SU-DHL-6 (cell line): ENCODE results near the gene WFDC1.

Experiments
- H2AFZ ChIP-seq: fragments of 200-600 bp; sonication (generic); 2 replicates; pipeline ENCODE4 v1.6.1; 2014; ENCODE audit warnings: low read depth, mild to moderate bottlenecking, moderate library complexity, mixed read lengths, antibody characterized with exemption, low read length; ENCODE audit not compliant: severe bottlenecking
- H3F3A ChIP-seq: fragments of 200-600 bp; shearing (Covaris generic); 2 replicates; pipeline ENCODE4 v1.6.0; 2016; ENCODE audit warnings: antibody characterized with exemption, mild to moderate bottlenecking; ENCODE audit not compliant: insufficient read depth
- H3K27ac ChIP-seq: fragments of 200-600 bp; sonication (generic); 2 replicates; pipeline ENCODE4 v1.5.1; 2016; ENCODE audit warnings: low read depth, mild to moderate bottlenecking, low read length, moderate library complexity, mixed read lengths
- H3K27me3 ChIP-seq: fragments of 200-600 bp; sonication (generic), shearing (Covaris generic); 2 replicates; pipeline ENCODE4 v1.6.0; 2014; ENCODE audit warnings: mild to moderate bottlenecking, low read length
- H3K36me3 ChIP-seq: fragments of 200-600 bp; sonication (generic); 2 replicates; pipeline ENCODE4 v1.6.1; 2014; ENCODE audit warnings: mild to moderate bottlenecking, low read length, mixed read lengths
- H3K4me2 ChIP-seq: fragments of 300-600, 200-600 bp; shearing (Covaris generic), sonication (generic); 2 replicates; pipeline ENCODE4 v1.6.0; 2014; ENCODE audit warnings: low read length, low read depth, mild to moderate bottlenecking; ENCODE audit not compliant: poor library complexity, severe bottlenecking
- H3K4me3 ChIP-seq: fragments of 200-600 bp; sonication (generic); 2 replicates; pipeline ENCODE4 v1.5.1; 2014; ENCODE audit warnings: antibody characterized with exemption, low read length, mild to moderate bottlenecking, mixed read lengths; ENCODE audit not compliant: insufficient read depth, poor library complexity, severe bottlenecking
- H3K79me2 ChIP-seq: fragments of 200-600 bp; sonication (generic); 2 replicates; pipeline ENCODE4 v1.6.1; 2014; ENCODE audit warnings: mild to moderate bottlenecking, low read length, moderate library complexity; ENCODE audit not compliant: insufficient read depth
- H3K9ac ChIP-seq: fragments of 200-600 bp; sonication (generic); 2 replicates; pipeline ENCODE4 v1.7.0; 2014; ENCODE audit warnings: mild to moderate bottlenecking, low read length
- H3K9me2 ChIP-seq: fragments of 200-600 bp; sonication (generic); replicated peaks from 2 replicates; pipeline ENCODE4 v1.6.1; 2014; ENCODE audit warnings: low read length; ENCODE audit not compliant: insufficient read depth
- H3K9me3 ChIP-seq: fragments of 200-600 bp; sonication (generic); 2 replicates; pipeline ENCODE4 v1.6.1; 2014; ENCODE audit warnings: low read length, mixed read lengths; ENCODE audit not compliant: insufficient read depth
- H4K20me1 ChIP-seq: fragments of 200-600 bp; sonication (generic); 2 replicates; pipeline ENCODE4 v1.6.1; 2014; ENCODE audit warnings: low read depth, mild to moderate bottlenecking, antibody characterized with exemption, low read length, moderate library complexity, mixed read lengths
- CTCF ChIP-seq: fragments of 200-600 bp; sonication (generic); IDR thresholded peaks from one replicate; pipeline ENCODE4 v1.5.1; 2017; ENCODE audit warnings: antibody characterized with exemption, mild to moderate bottlenecking, low read length, moderate library complexity; ENCODE audit not compliant: insufficient read depth, poor library complexity, severe bottlenecking
- EZH2phosphoT487 ChIP-seq: fragments of 200-600 bp; sonication (generic), shearing (Covaris generic); conservative IDR thresholded peaks from 2 replicates; pipeline ENCODE4 v1.6.1; 2018; ENCODE audit warnings: mild to moderate bottlenecking, antibody characterized with exemption, low read length, moderate library complexity, mixed read lengths

WFDC1 gene

DNA sequence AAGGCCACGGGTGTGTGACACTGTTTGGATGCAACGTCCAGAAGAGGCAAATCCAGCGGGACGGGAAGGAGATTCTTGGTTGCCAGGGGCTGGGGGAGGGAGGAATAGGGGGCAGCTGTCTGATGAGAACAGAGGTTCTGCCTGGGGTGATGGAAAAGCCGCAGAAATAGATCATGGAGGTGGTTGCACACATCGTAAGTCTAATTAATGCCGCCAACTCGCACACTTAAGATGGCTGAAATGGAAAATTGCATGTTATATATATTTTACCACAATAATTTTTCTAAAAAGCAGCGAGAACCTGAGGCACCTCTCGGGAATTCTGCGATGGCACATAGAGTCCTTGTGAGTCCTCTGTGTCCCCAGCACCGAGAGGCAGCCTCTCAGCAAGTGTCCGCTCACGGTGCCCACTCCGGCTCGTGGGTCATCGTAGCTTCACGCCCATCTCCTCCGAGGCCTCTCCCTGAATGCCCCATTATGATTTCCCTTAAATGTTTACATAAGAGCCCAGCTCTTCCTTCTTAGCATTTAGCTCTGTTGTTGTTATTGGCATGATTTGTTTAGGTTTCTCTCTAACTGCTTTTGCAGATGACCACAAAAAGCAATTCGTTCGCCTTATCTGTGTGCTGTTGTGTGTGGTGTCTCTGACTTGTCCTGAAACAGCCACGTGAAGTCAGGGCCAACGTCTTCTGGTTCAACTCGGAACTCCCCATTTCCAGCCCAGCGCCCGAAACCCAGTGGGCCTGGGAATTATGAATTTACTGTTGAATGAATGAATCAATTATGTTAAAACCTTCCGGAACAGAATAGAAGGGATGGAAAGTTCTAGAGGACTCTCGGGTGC is 7.7 kb downstream of the WFDC1 start:
- H2AFZ ChIP-seq = no peak overlapping the region
- H3K27me3 ChIP-seq = no peaks in the 10 kb centered on the region
- H3F3A ChIP-seq = no peaks in the 10 kb centered on the region
- no peak overlapping the region for H3K9ac ChIP-seq
- H3K79me2 ChIP-seq = no peaks in the 10 kb centered on the region
- no peak overlapping the region for H3K27ac ChIP-seq
- H3K4me3 ChIP-seq = no peak overlapping the region
- H3K36me3 ChIP-seq = no peaks in the 10 kb centered on the region
- H3K4me2 ChIP-seq = no peak overlapping the region
- H3K9me2 ChIP-seq = no peaks in the 10 kb centered on the region
- TF ChIP-seq CTCF (no peak), EZH2phosphoT487 (no peak)
- no peaks in the 10 kb centered on the region for H4K20me1 ChIP-seq
- H3K9me3 ChIP-seq = no peaks in the 10 kb centered on the region

DNA sequence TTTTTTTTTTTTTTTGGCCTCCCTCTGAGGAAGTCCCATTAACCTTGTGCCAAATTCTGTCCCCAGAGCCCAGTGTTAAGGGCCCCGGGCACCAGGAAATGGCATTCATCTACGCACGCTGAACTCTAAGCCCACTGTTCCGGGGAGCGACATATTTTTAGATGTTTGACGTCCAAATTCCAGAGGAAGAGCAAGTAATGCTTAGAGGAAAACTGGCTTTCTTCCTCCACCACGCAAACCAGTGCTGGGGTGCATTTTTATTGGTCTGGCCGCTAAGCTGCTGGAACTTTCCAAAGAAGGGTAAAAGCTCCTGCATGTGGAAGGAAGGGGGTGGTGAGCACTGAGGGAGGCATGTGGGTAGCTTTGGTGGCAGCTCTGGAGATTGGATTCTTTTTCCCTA is 8.3 kb downstream of the WFDC1 start:
- H3K4me2 ChIP-seq = no peak overlapping the region
- no peak overlapping the region for H3K9ac ChIP-seq
- H3K27ac ChIP-seq = no peak overlapping the region
- no peak for TF ChIP-seq CTCF
- TF ChIP-seq EZH2phosphoT487 = no peak
- H2AFZ ChIP-seq = no peak overlapping the region
- no peaks in the 10 kb centered on the region for H3F3A ChIP-seq
- H3K79me2 ChIP-seq = no peaks in the 10 kb centered on the region
- H3K4me3 ChIP-seq = no peak overlapping the region
- no peaks in the 10 kb centered on the region for H3K27me3 ChIP-seq
- no peaks in the 10 kb centered on the region for H4K20me1 ChIP-seq
- no peaks in the 10 kb centered on the region for H3K9me3 ChIP-seq
- no peaks in the 10 kb centered on the region for H3K36me3 ChIP-seq
- H3K9me2 ChIP-seq = no peaks in the 10 kb centered on the region

DNA sequence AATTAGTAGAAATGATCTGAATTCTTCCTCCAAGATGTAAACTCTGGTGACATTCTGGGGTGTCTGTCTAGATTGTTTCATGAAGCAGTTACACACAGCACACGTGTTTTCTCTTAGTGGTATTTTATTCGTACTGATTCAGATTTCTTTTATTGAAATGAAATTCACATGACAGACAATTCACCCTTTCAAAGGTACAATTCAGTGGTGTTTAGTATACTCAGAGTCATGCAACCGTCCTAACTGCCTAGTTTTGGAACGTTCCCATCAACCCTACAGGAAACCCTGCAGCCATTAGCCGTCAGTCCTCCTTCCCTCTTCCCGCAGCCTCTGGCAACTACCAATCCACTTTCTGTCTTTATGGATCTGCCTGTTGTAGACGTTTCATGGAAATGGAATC is 8.8 kb downstream of the WFDC1 start:
- no peak overlapping the region for H3K9ac ChIP-seq
- H3K36me3 ChIP-seq = no peaks in the 10 kb centered on the region
- H3K79me2 ChIP-seq = no peaks in the 10 kb centered on the region
- H3K27ac ChIP-seq = no peak overlapping the region
- H4K20me1 ChIP-seq = no peaks in the 10 kb centered on the region
- H3K4me3 ChIP-seq = no peak overlapping the region
- no peaks in the 10 kb centered on the region for H3K27me3 ChIP-seq
- no peak for TF ChIP-seq EZH2phosphoT487
- no peak for TF ChIP-seq CTCF
- H3K9me3 ChIP-seq = no peaks in the 10 kb centered on the region
- H3F3A ChIP-seq = no peaks in the 10 kb centered on the region
- H2AFZ ChIP-seq = no peak overlapping the region
- no peak overlapping the region for H3K4me2 ChIP-seq
- H3K9me2 ChIP-seq = no peaks in the 10 kb centered on the region
